H1 (cell line): ENCODE results near the gene HEBP2. TPM values are rescaled to one million over a fixed set of nuclear protein-coding genes. Genes with fewer than 3 reads are reported as not detected.

Source experiments
- CTCF ChIA-PET: fragments of 300-600 bp; sonication (Branson Sonifier 250); formaldehyde crosslinking; loops from one replicate; lab custom pipeline; 2021; ENCODE audit not compliant: partially characterized antibody; lab: Charles Lee
- POLR2A ChIA-PET: fragments of 300-600 bp; sonication (Branson Sonifier 250); formaldehyde crosslinking; loops from one replicate; lab custom pipeline; 2021; ENCODE audit warnings: inconsistent platforms; ENCODE audit not compliant: partially characterized antibody; lab: Charles Lee
- DNase-seq, 2 experiments: peaks; one replicate each; pipeline versions ENCODE4 v3.0.0 to v3.0.0-alpha.2; 2010 to 2022; ENCODE audit warnings: low spot score in 2 of 2, low read depth in 1 of 2, mixed read lengths in 1 of 2
- FAIRE-seq: peaks from 2 replicates; lab custom pipeline; 2011; peaks lifted over from hg19 to GRCh38; lab: Jason Lieb, UNC
- H2AFZ ChIP-seq: 2 replicates; pipeline ENCODE4 v1.8.1; 2012; ENCODE audit warnings: low read length, inconsistent platforms
- H2AK5ac ChIP-seq: 2 replicates; pipeline ENCODE4 v1.6.1; 2013; ENCODE audit warnings: low read depth, low read length
- H2BK120ac ChIP-seq: replicated peaks from 2 replicates; pipeline ENCODE3; 2013; ENCODE audit warnings: low read depth, low read length, inconsistent platforms
- H2BK12ac ChIP-seq: 2 replicates; pipeline ENCODE4 v1.6.1; 2013; ENCODE audit warnings: low read depth, low read length
- H2BK15ac ChIP-seq: 2 replicates; pipeline ENCODE4 v1.6.1; 2013; ENCODE audit warnings: low read length
- H2BK20ac ChIP-seq: 2 replicates; pipeline ENCODE4 v1.6.1; 2013; ENCODE audit warnings: low read length
- H2BK5ac ChIP-seq: 2 replicates; pipeline ENCODE4 v1.6.1; 2013; ENCODE audit warnings: low read depth, low read length
- H3K14ac ChIP-seq: 2 replicates; pipeline ENCODE4 v1.6.1; 2013; ENCODE audit warnings: inconsistent platforms; ENCODE audit not compliant: insufficient read length
- H3K18ac ChIP-seq: 2 replicates; pipeline ENCODE4 v1.6.1; 2013; ENCODE audit warnings: low read length; ENCODE audit errors: extremely low read depth
- H3K23ac ChIP-seq: 2 replicates; pipeline ENCODE4 v1.6.1; 2013; ENCODE audit warnings: inconsistent platforms; ENCODE audit not compliant: insufficient read length
- H3K23me2 ChIP-seq: 2 replicates; pipeline ENCODE4 v1.6.1; 2013; ENCODE audit warnings: low read depth, low read length
- H3K27ac ChIP-seq: 2 replicates; pipeline ENCODE4 v1.6.1; 2011; ENCODE audit warnings: low read depth, low read length, inconsistent platforms
- H3K27me3 ChIP-seq, 4 experiments: replicated peaks in 1 of 4; 1 replicate in 1 of 4; 2 replicates in 3 of 4; pipeline versions ENCODE4 v1.6.1 to v1.8.1; 2011 to 2013; ENCODE audit warnings: low read length in 3 of 4, mild to moderate bottlenecking in 3 of 4, inconsistent platforms in 2 of 4, mixed read lengths in 2 of 4, moderate library complexity in 1 of 4; ENCODE audit not compliant: control insufficient read depth in 3 of 4, insufficient read depth in 3 of 4; ENCODE audit errors: extremely low read depth in 1 of 4
- H3K36me3 ChIP-seq, 4 experiments: 2 replicates each; pipeline versions ENCODE4 v1.6.1 to v1.8.1; 2011 to 2013; ENCODE audit warnings: mild to moderate bottlenecking in 4 of 4, low read length in 3 of 4, moderate library complexity in 2 of 4, control low read depth in 1 of 4, inconsistent platforms in 1 of 4; ENCODE audit not compliant: insufficient read depth in 4 of 4, control insufficient read depth in 2 of 4
- H3K4ac ChIP-seq: replicated peaks from 2 replicates; pipeline ENCODE3; 2013; ENCODE audit warnings: low read length, low read depth, mixed read lengths, inconsistent platforms; ENCODE audit not compliant: insufficient read length
- H3K4me1 ChIP-seq, 4 experiments: replicated peaks in 1 of 4; 1 replicate in 1 of 4; 2 replicates in 3 of 4; pipeline versions ENCODE4 v1.6.1 to v1.8.1; 2011 to 2013; ENCODE audit warnings: low read length in 3 of 4, inconsistent platforms in 2 of 4, mixed read lengths in 1 of 4; ENCODE audit not compliant: insufficient read depth in 4 of 4, control insufficient read depth in 3 of 4
- H3K4me2 ChIP-seq, 2 experiments: 2 replicates each; pipeline versions ENCODE4 v1.6.1 to v1.8.1; 2011 to 2013; ENCODE audit warnings: low read depth in 2 of 2, low read length in 2 of 2, control low read depth in 1 of 2, inconsistent platforms in 1 of 2, mild to moderate bottlenecking in 1 of 2; ENCODE audit not compliant: insufficient read depth in 1 of 2
- H3K4me3 ChIP-seq, 4 experiments: fragments of 200-600, 300-600 bp in 1 of 4; sonication (generic), shearing (Covaris generic), sonication (Bioruptor Twin) in 1 of 4; 2 replicates each; pipeline versions ENCODE4 v1.5.1 to v1.8.1; 2011 to 2016; ENCODE audit warnings: low read length in 4 of 4, low read depth in 3 of 4, control low read depth in 2 of 4, inconsistent platforms in 2 of 4, mild to moderate bottlenecking in 2 of 4, mixed read lengths in 1 of 4, moderate library complexity in 1 of 4; ENCODE audit not compliant: insufficient read depth in 2 of 4; ENCODE audit errors: extremely low read depth in 1 of 4
- H3K56ac ChIP-seq: replicated peaks from 2 replicates; pipeline ENCODE3; 2013; ENCODE audit warnings: low read depth, mild to moderate bottlenecking, mixed read lengths, low read length, inconsistent platforms; ENCODE audit not compliant: insufficient read length
- H3K79me1 ChIP-seq: 2 replicates; pipeline ENCODE4 v1.6.1; 2013; ENCODE audit warnings: low read depth, low read length, control low read depth
- H3K79me2 ChIP-seq, 2 experiments: 2 replicates each; pipeline versions ENCODE4 v1.6.1 to v1.8.1; 2012 to 2013; ENCODE audit warnings: low read length in 2 of 2, mild to moderate bottlenecking in 2 of 2, inconsistent platforms in 1 of 2; ENCODE audit not compliant: insufficient read depth in 2 of 2, control insufficient read depth in 1 of 2
- H3K9ac ChIP-seq, 4 experiments: replicated peaks in 1 of 4; 1 replicate in 1 of 4; 2 replicates in 3 of 4; pipeline versions ENCODE4 v1.6.1 to v1.8.1; 2011 to 2013; ENCODE audit warnings: low read depth in 3 of 4, low read length in 3 of 4, control low read depth in 2 of 4, mild to moderate bottlenecking in 2 of 4, moderate library complexity in 2 of 4, inconsistent platforms in 1 of 4; ENCODE audit errors: extremely low read depth in 1 of 4
- H3K9me3 ChIP-seq, 2 experiments: 2 replicates each; pipeline versions ENCODE4 v1.6.1 to v1.8.1; 2012 to 2013; ENCODE audit warnings: mild to moderate bottlenecking in 2 of 2, moderate library complexity in 2 of 2, control low read depth in 1 of 2, inconsistent platforms in 1 of 2, low read depth in 1 of 2, low read length in 1 of 2, mixed read lengths in 1 of 2; ENCODE audit not compliant: insufficient read depth in 2 of 2
- H4K20me1 ChIP-seq, 2 experiments: replicated peaks in 1 of 2; 2 replicates each; pipeline versions ENCODE3 to v1.8.1; 2011 to 2013; ENCODE audit warnings: inconsistent platforms in 2 of 2, low read length in 2 of 2, mild to moderate bottlenecking in 1 of 2; ENCODE audit not compliant: insufficient read depth in 2 of 2, control insufficient read depth in 1 of 2
- H4K5ac ChIP-seq: 2 replicates; pipeline ENCODE4 v1.6.1; 2013; ENCODE audit warnings: low read length, low read depth, mixed read lengths, inconsistent platforms; ENCODE audit not compliant: insufficient read length
- H4K8ac ChIP-seq: 2 replicates; pipeline ENCODE4 v1.8.0; 2013; ENCODE audit warnings: mild to moderate bottlenecking, moderate library complexity, low read length, inconsistent platforms; ENCODE audit not compliant: insufficient read depth; ENCODE audit errors: extremely low read depth
- H4K91ac ChIP-seq: replicated peaks from 2 replicates; pipeline ENCODE3; 2013; ENCODE audit warnings: low read length, mixed read lengths, inconsistent platforms; ENCODE audit not compliant: insufficient read length
- NANOG ChIP-seq: IDR thresholded peaks from 2 replicates; pipeline ENCODE4 v1.6.1; 2011; ENCODE audit warnings: low read length, low read depth, mild to moderate bottlenecking, inconsistent platforms; ENCODE audit not compliant: insufficient read depth, poor library complexity, severe bottlenecking
- WGBS, 2 experiments: shearing (Covaris generic) in 1 of 2; methylation state at CpG; one replicate each; pipeline versions ENCODE4 v1.1.6 to v1.1.7; 2013 to 2015; ENCODE audit warnings: low lambda C conversion rate in 2 of 2, mixed read lengths in 2 of 2, inconsistent platforms in 1 of 2, low coverage in 1 of 2, missing lambda C conversion rate in 1 of 2; ENCODE audit not compliant: insufficient replicate concordance in 2 of 2, insufficient coverage in 1 of 2, insufficient read length in 1 of 2; ENCODE audit errors: extremely low coverage in 1 of 2, missing lambda C conversion rate in 1 of 2; 5-methylcytosine and 5-hydroxymethylcytosine counted together
- polyA plus RNA-seq, 7 experiments: library from polyadenylated mRNA; depleted of rRNA in 3 of 7; stranded (reverse) in 5 of 7; unstranded in 2 of 7; fragments of >200 nt in 5 of 7; fragments of 200-250 nt in 2 of 7; gene quantifications; 1 replicate in 5 of 7; 2 replicates in 1 of 7; 4 replicates in 1 of 7; pipeline versions ENCODE4 v1.2.1 to v1.2.3, GENCODE V29; 2011 to 2013; ENCODE audit warnings: missing spikeins in 2 of 7, mixed read lengths in 2 of 7
- total RNA-seq: library from RNA; stranded (reverse); fragmentation: NEBNext Ultra II Directional; extraction: Animal tissue kit (Norgen Biotek cat#: 25700); gene quantifications from 2 replicates; pipeline ENCODE4 v1.2.1, GENCODE V29; 2021

HEBP2 gene
- total and polyA plus RNA-seq, 2 of the 8 experiments (the other 6 are each of a cell fraction or from before 2014, with no cell fraction given) = 6.5 to 37.9 TPM

DNA sequence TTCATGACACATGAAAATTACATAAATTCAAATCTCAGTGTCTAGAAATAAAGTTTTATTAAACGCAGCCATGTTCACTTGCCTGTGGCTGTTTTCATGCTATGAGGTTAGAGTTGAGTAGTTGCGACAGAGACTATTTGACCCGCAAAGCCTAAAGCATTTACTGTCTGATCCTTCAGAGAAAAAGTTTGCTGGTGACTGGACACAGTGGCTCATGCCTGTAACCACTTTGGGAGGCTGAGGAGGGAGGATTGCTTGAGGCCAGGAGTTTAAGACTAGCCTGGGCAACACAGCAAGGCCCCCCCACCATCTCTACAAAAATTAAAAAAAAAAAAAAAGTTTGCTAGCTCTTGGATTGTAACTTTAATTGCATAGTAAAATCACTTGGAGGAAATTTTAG, 17.1 kb upstream of the HEBP2 start:
- Histone ChIP-seq H3K79me1 (no peaks in the 10 kb centered on the region), H4K20me1 (no peaks in the 10 kb centered on the region), H3K4ac (no peak overlapping the region), H3K9me3 (no peaks in the 10 kb centered on the region), H2BK12ac (no peak overlapping the region), H3K14ac (no peak overlapping the region), H2BK20ac (no peak overlapping the region), H2BK120ac (no peak overlapping the region), H3K79me2 (no peaks in the 10 kb centered on the region), H3K4me2 (no peak overlapping the region), H4K5ac (no peak overlapping the region), H2BK15ac (no peak overlapping the region), H3K4me3 (no peak overlapping the region), H3K56ac (no peak overlapping the region), H3K23me2 (no peaks in the 10 kb centered on the region), H3K27ac (no peak overlapping the region), H3K18ac (no peak overlapping the region), H2AK5ac (no peak overlapping the region), H3K9ac (no peak overlapping the region), H2BK5ac (no peak overlapping the region), H2AFZ (no peak overlapping the region), H3K27me3 (no peaks in the 10 kb centered on the region), H4K91ac (no peak overlapping the region), H3K36me3 (no peaks in the 10 kb centered on the region), H3K4me1 (peaks cover 0 to 7% (median 1%) of the 10 kb centered on the region in 4 experiments; a peak in 4 of 7 replicates), H4K8ac (no peak overlapping the region), H3K23ac (no peak overlapping the region)
- CTCF ChIA-PET = interaction anchor here (0.6 to 1.6 kb wide), 3 partner anchors 11 to 488 kb away, joined by 3 to 5 read pairs (median 3); no protein-coding TSS in a partner anchor
- no peak for DNase-seq
- FAIRE-seq = no peak
- no peak for TF ChIP-seq NANOG
- POLR2A ChIA-PET = no interaction called here
- 97% methylated on average over 3 of the region's 3 CpGs; no CpG with 5 or more reads in 1 of the 2 experiments for WGBS, 2 experiments
